Dedifferentiated amniotic fluid mesenchymal stem cell (primary cell): ENCODE measurements around the gene ERI3.

ENCODE experiments used
- DNase-seq: peaks from one replicate; pipeline ENCODE4 v3.0.0-alpha.2; 2016; ENCODE audit errors: extremely low spot score

The ERI3 gene

DNA sequence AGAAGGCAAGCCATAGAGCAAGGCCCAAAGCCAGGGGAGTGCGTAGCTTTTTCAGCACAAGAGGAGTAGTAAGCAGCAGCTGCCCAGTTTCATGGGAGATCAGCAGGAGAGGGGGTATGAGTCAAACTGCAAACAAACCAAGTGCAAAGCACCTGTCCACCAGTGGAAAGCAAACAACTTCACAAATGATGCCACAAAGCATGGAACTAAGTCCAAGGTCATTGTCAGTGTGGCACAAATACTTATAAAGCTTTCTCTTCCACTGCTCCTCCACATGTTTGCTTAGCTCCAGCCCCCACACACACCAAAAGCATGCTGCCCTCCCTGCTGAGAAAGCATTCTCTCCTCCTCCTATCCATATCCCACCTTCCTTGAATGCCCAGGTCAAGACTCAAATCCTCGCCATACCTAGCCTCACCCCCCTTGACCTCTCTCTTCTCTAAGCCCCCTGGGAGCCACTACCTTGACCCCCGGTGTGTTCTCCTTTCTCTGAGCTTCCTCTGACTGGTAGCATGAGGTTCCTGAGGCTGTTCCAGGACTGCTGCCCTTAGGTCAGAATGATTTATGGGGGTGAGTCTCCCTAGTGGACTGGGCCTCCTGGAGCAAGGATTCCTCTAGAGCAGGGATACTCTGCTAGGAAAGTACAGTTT, 71.4 kb downstream of the ERI3 start:
- DNase-seq: no peak

DNA sequence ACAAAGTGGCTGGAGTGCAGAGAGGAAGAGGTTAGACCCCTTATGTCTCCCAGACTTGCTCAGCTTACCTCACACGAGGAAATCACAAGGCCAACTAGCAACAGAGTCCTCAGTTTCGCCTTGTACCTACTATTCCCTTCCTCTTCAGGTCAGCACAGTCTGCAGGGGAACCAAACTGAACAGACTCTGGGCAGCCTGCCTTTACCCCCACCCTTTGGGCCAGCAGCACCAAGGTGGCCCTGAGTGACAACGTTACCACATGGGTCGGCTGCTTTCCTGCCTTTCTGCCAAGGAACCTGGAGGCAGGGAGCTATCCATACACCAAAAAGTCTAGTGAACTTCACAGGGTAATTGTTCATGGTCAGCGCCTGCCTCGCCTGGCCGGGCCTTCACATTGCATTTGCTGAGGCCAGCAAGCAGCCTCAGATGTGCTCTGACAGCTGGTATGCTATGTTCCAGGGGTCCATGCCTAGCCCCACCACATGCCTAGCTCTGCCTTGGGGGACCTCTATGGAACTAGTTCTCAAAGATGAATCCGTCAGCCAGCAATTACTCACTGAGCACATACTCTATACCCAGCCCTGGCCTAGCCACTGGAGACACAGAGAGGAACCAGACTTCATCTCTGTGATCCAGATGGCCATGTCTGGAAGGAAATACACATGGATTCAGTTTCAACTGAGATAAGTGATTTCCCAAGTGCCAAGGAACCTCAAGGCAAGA, 72.2 kb downstream of the ERI3 start:
- no peak for DNase-seq

DNA sequence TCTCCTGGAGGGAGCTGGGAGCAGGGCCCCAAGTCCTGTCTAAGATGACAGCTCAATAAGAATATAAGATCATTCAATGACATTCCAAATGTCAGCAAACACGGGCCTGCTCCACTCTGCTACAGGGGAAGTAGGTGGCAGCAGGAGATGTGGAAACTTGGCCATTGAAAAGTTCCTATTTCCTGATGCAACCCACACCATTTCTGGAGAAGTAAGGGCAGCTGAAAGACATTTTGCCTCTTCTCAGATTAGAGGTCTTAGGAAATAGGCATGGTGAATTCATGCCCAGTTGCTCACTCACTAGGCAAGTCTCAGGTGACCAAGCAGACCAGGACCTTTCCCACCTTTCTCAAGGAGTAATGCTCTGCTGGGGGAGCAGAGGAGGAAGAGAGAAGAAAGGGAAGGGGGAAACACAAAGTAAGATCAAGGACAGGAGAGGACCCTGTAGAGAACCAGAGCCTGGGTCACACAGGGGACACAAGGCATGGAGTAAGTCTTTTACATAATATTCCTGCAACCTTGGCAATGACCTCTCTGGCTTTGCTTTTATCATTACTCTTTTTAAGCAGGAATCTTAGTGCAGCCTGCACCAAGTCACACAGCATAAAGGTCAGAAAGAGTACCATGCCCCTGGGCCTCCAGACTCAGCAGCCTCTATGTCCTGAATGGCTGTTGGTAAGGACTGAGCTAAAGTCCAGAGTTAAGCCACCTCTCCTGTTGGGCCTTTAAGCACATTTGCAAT, 72.9 kb downstream of the ERI3 start:
- DNase-seq: no peak

DNA sequence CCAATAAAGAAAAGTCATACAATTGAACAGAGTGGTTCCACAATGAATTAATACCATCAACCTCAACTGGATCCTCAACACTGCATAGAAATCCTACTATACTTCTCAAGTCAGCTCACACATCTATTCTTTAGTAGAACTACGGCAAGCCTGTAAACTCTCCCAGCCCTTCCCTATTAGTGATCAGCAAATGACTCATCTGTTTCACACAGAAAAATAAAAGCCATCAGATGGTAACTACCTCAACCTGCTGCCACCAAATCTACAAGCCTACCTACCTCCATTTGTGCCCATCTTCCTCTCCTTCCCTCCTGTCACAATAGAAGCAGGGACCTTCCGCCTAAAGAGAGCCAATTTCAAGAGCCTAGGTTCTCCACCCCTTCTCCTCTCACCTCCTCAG, 78.2 kb downstream of the ERI3 start:
- DNase-seq: no peak

DNA sequence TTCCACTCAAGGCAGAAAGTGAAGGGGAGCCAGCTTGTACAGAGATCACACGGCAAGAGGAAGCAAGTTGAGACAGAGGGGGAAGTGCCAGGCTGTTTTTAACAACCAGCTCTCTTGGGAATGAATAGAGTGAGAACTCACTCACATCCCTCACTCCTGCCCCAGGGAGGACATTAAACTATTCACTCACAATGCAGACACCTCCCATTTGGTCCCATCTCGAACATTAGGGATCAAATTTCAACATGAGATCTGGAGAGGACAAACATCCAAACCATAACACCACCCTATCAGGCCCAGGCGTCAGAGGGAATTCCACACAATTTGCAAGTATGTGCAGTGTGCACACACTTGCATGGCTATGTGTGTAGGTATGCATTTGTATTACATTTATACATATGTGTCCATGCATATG, 79.1 kb downstream of the ERI3 start:
- no peak for DNase-seq

DNA sequence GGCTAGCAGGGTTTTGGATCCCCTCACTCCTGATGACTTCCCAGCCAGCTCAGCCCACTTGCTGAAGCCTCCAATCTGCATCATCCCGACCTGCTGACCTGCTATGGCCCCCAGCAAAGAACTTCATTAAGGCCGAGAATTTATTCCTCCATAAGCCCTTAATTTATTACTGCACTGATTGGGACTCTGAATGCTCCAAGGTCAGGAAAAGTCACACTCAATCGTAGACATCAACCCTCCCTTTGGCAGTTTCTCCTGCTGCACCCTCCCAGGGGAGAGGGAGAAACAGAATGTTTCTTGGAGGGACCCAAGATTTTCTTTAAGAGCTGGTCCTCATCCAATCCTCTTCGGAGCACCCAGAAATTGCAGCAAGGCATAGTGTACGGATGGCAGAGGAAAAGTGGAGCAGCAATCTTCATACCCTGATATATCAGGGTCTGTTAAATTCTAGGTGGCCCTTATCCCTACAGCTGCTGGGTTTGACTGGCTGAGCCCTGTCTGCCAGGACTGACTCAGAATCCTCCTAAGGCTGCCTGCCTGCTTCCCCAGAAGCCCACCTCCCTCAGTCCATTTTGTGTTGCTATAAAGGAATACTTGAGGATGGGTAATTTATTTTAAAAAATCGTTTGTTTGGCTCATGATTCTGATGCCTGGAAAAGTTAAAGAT, 79.6 kb downstream of the ERI3 start:
- DNase-seq: no peak

DNA sequence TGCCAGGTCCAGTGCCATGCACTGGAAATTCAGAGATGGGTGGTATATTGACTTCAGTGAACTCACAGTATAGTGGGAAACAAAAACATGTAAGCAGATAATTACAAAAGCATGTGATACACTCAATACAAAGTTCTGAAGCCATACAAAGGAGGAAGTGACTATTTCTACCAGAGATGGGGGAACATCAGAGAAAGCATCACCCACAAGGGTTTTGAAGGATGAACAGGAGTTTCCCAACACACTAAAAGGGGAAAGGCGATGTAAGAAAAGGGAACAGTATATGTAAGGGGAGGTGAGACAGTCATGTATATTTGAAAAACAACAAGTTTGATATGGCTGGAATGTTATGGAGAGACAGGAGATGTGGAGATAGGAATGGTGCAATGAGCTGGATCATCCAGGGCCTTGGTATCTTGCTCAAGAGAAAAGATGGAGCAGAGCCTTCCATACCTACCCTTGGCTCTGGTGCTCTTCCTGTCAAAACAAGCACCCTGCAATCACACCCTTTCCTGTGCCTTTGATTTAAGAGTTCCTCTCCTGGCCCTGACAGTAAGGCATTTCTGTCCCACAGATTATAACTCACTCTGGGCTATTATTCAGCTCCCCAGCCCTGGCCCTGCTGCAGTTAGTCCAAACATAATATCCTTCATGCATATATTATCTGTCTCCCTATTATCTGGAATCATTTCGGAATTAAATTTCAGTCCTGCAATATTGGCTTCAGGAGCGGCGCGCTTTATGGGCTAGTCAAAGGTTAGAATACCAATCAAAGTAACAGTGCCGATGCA, 81.3 kb downstream of the ERI3 start:
- no peak for DNase-seq

DNA sequence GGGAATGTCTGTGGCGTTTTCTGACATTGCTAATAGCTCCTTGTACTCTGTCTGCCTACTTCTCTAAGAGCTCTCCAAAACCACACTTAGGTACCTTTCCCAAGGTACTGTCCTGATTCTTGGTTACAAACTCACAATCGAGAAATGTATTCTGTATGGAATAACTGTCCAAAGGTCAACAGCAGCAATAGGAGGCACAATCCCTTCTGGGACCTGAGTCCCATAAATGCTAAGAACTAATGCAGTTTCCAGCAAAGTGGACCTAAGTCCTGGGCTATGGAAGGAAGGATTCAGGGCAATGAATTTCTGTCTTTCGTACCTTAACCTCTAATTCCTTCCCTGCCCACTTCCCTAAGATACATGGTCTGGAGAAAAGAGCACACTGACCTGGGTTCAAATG, 82.1 kb downstream of the ERI3 start:
- DNase-seq: no peak

DNA sequence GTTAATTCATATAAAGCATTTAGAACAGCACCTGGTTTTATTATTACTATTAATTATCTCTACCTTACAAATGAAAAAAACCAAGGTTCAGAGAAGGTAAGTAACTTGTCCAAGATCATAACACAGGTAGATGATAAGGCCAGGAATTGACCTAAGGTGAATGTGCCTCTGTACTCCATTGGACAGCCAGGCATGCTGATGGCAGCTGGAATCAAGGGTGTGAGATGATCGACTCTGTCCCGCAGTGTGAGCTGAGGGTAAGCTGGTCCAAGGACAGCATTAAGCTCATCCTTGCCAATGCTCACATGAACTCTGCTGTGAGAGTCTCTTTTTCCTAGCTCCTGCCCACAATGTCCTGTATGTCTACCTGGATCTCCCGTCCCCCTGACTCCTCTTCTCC, 83.4 kb downstream of the ERI3 start:
- no peak for DNase-seq

DNA sequence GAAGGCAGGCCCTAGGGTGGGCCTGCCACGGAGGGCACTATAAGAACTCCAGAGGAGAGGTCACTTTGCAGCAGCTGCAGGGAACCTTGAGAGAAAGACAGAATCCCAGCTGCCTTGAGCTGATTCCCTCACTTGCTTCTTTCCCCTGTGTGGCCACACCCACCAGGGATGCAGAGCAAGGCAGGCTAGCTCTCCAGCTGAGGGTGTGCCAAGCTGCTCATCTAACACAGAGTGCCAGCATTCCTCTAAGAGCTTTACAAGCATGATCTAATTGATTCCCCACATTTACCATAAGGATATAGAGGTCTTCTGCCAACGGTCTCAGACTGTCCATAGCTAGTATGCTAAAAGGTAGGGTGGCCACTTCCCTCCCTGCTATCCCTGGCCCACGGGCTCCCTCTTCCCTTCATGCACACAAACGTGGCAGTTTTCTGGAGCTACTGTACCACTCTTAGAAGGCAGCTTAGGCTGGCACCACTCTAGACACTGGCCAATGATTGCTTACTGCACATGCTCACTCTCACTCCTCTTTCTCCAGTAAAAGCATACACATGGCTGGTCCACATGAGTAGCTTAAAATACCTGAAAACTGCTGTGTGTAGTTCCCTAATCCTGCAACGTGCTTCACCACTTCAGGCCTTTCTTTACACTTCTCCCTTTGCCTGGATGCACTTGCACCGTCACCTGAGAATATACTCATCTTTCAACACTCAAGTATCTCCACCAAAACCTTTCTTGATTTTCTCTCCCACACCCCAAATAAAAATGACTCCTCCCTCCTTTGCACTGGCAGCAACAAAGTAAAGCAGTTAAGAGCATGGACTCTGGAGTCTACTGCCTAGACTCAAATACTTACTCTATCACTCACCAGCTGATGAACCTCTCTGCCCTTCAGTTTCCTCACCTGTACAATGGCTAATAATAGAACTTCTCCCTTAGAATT, 84.1 kb downstream of the ERI3 start:
- no peak for DNase-seq

DNA sequence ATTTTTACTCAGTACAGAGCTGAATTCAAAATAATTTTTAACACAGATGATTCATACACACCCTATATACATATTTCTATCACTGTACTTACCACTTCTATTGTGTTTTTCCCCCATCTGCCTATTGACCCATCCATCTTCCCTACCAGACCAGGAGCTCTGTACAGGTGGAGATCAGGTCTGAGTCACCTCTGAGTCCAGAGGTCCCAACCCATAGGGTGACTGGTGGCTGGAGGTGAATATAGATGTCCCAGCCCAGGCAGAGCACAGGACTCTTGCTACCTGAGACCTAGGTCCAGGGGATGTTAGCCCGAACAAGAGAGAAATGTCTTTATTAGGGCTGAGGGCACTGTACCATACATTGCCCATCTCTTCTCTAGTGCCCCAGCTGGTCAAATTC, 87.0 kb downstream of the ERI3 start:
- DNase-seq: no peak

DNA sequence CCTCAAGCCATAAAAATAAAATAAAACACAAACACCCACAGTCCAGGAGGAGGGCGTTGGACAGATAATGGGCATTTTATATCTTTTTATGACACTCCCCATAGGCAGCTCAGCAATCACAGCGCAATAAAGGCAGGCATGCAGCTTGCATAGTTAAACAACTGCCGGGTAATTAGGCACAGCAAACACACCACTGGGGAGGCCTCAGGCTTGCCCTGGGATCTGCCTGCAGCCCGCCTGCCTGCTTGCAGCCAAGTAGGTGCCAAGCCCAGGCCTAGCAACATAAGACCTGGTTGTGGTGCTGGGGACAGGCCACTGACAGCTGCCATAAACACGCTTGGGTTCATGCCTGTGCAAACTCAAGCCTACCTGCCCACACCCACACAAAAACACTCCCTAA, 87.6 kb downstream of the ERI3 start:
- DNase-seq: no peak

DNA sequence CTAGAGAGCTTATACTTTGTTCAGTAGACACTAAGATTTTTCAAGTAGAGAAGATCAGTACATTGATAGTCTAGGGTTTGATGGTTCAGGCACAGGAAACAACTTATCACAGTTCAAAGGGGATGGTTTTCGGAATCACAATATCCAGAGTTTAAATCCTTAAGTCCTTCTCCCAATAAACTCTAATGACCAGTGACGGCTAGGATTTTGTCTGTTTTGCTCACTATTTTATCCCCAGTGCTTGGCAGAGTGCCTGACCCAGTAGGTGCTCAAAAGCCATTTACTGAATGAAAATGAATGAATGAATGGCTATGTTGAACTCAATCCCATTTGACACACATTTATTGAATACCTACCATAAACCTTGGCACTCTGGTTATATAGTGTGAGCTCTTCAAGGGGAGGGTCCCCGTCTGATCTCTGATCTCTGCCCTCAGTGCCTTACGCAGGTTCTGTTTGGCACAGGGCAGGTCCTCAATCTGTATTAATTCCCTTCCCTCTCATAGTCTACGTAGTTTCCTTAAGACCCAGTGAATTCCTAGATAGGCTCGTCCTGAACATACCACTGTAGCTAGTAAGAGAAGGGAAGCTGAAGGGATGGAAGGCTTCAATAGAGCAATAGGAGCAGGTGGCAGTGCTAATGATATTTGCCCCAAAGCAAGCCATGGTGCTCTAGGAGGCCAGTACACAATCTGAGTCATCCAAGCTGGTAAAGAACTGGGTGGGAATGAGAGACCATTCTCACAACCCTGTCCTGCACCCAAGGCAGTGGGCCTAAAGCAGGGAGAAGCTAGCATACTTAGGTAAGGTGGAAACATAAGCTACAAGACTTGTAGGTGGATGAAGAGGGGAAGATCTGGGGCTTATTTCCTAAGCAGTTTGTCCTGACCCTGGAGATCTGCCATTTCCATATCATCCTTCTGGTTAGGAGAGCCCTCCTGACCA, 88.4 kb downstream of the ERI3 start:
- no peak for DNase-seq

DNA sequence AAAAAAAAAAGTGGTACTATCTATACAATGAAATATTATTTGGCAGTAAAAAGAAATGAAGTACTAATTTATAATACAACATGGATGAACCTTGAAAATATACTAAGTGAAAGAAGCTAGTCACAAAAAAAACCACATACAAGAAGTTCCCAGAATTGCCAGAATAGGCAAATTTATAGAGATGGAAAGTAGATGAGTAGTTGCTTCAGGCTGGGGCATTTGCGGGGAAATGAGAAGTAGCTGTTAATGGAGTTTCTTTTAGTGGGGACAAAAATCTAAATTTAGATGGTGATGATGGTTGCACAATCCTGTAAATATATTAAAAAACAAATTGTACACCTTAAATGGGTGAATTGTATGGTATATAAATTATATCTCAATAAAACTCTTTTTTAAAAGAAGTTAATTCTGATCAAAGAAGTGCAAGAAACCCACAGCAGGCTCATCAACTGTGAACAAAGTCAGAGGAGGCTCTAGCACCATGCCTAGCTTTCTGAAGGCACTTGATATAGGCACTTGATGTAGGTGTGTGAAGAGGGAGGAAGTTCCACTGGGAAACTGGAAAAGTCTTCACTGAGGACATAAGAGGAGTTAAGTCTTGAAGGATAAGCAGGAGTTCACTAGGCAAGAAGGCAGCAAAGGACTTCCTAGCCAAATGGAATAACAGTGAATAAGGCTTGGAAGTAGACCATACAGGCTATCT, 89.2 kb downstream of the ERI3 start:
- no peak for DNase-seq

DNA sequence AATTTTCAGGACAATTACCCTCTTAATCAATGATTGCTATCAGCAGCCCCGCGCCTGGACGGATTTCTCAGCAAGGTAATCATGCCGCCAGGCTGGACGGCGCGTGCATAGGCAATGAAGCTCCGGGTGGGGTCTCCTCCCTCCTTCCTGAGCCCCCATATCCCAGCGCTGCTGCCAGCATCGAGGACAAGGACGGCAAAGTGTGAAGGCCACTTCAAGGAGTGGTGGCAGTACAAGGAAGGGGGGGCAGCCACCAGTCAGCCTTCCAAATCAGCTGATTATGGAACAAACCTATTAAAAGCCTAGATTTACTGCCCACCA, 90.6 kb downstream of the ERI3 start:
- no peak for DNase-seq

DNA sequence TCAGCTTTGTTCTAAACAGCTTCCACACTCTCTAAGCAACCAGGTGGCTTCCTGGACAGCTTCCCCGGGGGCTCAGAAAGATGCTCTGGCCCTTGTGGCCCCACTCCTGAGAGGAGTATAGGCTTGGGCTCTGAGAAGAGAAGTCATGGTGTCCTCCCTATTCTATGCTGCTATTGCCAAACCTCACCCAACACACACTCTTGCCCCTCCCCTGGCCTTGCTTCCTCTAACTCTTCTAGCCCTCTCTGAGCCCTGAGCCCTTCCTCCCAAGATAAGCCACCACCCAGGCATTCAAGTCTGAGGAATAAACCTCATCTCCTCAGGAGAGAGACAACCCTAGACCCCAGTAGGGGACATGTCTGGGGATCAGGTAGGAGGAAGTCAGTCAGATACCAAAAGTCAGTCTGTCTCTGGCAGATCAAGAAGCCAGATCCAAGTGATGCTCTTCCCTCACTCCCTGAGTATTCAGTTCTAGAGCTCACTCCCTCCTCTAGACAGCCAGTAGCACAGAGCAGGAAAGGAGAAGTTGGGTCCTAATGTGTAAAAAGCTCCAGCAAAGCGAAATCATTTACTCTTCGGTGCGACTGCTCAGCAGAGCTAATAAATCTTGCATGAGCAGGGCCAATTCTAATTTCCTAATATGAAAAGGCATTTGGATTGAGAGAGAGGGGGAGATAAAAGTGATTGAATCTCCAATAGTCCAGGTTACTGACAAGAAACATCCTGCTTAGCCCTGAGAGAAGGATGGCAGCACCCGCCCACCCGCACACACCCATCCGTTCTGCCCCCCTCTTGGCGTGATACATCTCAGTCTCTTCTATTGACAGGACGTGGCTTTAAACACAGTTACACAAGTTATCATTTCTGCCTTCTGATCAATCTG, 91.2 kb downstream of the ERI3 start:
- no peak for DNase-seq

DNA sequence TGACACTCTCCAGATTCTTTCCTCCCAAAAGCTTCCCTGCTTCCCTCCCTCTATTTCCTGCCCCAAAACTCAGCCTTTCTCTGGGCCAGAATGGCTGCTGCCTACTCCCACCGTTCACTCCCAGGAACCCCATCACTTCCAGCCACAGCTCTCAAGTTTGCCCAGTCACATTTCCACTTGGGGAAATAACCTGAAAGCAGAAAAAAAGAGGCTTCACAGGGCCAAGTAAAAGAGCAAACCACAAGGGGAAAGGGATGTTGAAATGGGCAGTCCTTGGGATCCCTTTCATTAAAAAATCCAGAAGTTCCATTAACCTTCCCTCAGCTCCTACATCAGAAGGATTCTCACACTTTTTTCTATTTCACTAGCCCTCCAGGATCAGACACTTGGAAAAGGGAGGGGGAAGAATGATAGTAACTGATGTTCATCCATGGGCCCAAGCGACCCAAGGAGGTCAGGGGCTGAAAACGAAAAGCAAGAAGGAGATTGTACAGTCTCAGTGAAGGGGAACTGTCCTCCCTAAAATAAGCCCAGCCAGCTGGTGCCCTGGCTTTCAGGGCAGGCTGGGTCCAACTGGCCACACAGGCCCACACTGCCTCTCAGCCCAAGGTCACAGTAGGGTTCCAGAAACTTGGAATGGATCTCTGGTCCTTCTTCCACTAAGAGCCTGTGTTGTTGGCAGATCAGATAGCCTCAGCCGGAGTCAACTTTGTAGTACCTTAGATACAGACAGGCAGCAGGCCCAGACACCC, 92.1 kb downstream of the ERI3 start:
- no peak for DNase-seq
